GM18951 (cell line): ENCODE data around the gene SP140L.

Experiments
- POLR2A ChIP-seq: IDR thresholded peaks from 4 replicates; pipeline ENCODE4 v1.6.1; 2011; ENCODE audit warnings: mild to moderate bottlenecking; ENCODE audit not compliant: insufficient read length, insufficient read depth; ENCODE audit errors: extremely low read depth
- in situ Hi-C: fragments of 300-500 bp; cut with MboI; formaldehyde crosslinking; loops from one replicate; pipeline ENCODE4 v1.12.0; 2022; ENCODE audit warnings: low sequenced_read_pairs, mixed read lengths, inconsistent platforms; ENCODE audit not compliant: unreplicated experiment

SP140L gene

GRCh38 chr2:230312638-230313037 is 14.4 kb upstream of the SP140L start:
- in situ Hi-C loops: no loop called here
- no peak for TF ChIP-seq POLR2A

- in situ Hi-C loops: no loop called here
- TF ChIP-seq POLR2A: peak; percentile 20
These were observed 9.6 kb upstream of the SP140L start for GRCh38 chr2:230317366-230317765.

- no peak for TF ChIP-seq POLR2A
- in situ Hi-C loops: no loop called here
These were observed 8.5 kb upstream of the SP140L start for GRCh38 chr2:230318190-230319121.

GRCh38 chr2:230319211-230319862 is 7.7 kb upstream of the SP140L start:
- in situ Hi-C loops: no loop called here
- TF ChIP-seq POLR2A: no peak

GRCh38 chr2:230321031-230321430 is 6.0 kb upstream of the SP140L start:
- in situ Hi-C loops: no loop called here

GRCh38 chr2:230322561-230323384 is 4.2 kb upstream of the SP140L start:
- in situ Hi-C loops: no loop called here
- no peak for TF ChIP-seq POLR2A

More at GRCh38 chr2:230321031-230321430, 6.0 kb upstream of the SP140L start:
- no peak for TF ChIP-seq POLR2A

- no peak for TF ChIP-seq POLR2A
- in situ Hi-C loops: no loop called here
These were observed 3.4 kb upstream of the SP140L start for GRCh38 chr2:230323385-230324106.

- in situ Hi-C loops: no loop called here
- no peak for TF ChIP-seq POLR2A
These were observed 2.5 kb upstream of the SP140L start for GRCh38 chr2:230324503-230324902.

GRCh38 chr2:230325316-230326243 is 1.4 kb upstream of the SP140L start:
- in situ Hi-C loops: no loop called here
- no peak for TF ChIP-seq POLR2A

GRCh38 chr2:230327418-230328154 is 593 bp downstream of the SP140L start:
- no peak for TF ChIP-seq POLR2A
- in situ Hi-C loops: no loop called here

GRCh38 chr2:230328155-230328458 is 1.1 kb downstream of the SP140L start:
- TF ChIP-seq POLR2A: no peak
- in situ Hi-C loops: no loop called here
